ENCODE results near the gene WFDC2. TPM values are rescaled to one million over a fixed set of nuclear protein-coding genes. Genes with fewer than 3 reads are reported as not detected.
A peak's percentile ranks its signal among the peaks of the same experiment; 100 is the strongest.

The WFDC2 gene
- total RNA-seq, 1 donor from 2014 or later, result 4.1 TPM

- no peaks in the 10 kb centered on the region for H3K4me1 ChIP-seq (ENCODE audit: insufficient read depth, low read length)
- H3K27me3 ChIP-seq (ENCODE audit: insufficient read depth, low read length), result peaks cover 25% of the 10 kb centered on the region
- Mint-ChIP-seq H3K4me3 (ENCODE audit: unreplicated experiment) (no peak overlapping the region), H3K4me1 (ENCODE audit: low read depth, unreplicated experiment) (no peaks in the 10 kb centered on the region), H3K27ac (ENCODE audit: unreplicated experiment) (no peak overlapping the region), H3K9me3 (ENCODE audit: unreplicated experiment) (no peaks in the 10 kb centered on the region), H3K36me3 (ENCODE audit: low read depth, unreplicated experiment) (no peaks in the 10 kb centered on the region), H3K27me3 (ENCODE audit: low read depth, unreplicated experiment) (peaks cover 22% of the 10 kb centered on the region)
- H2AFZ ChIP-seq (ENCODE audit: low read depth, low read length), result no peak overlapping the region
- H3K9ac ChIP-seq (ENCODE audit: low read length), result no peak overlapping the region
- H3K9me3 ChIP-seq (ENCODE audit: insufficient read depth, low read depth, low read length), result no peaks in the 10 kb centered on the region
- no peak overlapping the region for H3K4me2 ChIP-seq (ENCODE audit: low read length)
- DNase-seq (ENCODE audit: low read depth) (peak; percentile 18), FAIRE-seq (no peak)
- no peak overlapping the region for H3K4me3 ChIP-seq (ENCODE audit: insufficient read depth, low read depth, low read length)
- no peak overlapping the region for H3K27ac ChIP-seq (ENCODE audit: low read depth, low read length)
- no peaks in the 10 kb centered on the region for H4K20me1 ChIP-seq (ENCODE audit: insufficient read depth, low read length)
- TF ChIP-seq EZH2 (IDR thresholded peaks at IDR 0.05; ENCODE audit: insufficient read depth, low read length) (no peak), CTCF (IDR thresholded peaks at IDR 0.05; ENCODE audit: insufficient read depth, low read depth, low read length) (peak; percentile 60)
- H3K79me2 ChIP-seq (ENCODE audit: insufficient read depth, low read length), result no peaks in the 10 kb centered on the region
- no peaks in the 10 kb centered on the region for H3K36me3 ChIP-seq (ENCODE audit: insufficient read depth, low read length)
Measured at GRCh38 chr20:45450097-45450818, 19.3 kb upstream of the WFDC2 start.

DNA sequence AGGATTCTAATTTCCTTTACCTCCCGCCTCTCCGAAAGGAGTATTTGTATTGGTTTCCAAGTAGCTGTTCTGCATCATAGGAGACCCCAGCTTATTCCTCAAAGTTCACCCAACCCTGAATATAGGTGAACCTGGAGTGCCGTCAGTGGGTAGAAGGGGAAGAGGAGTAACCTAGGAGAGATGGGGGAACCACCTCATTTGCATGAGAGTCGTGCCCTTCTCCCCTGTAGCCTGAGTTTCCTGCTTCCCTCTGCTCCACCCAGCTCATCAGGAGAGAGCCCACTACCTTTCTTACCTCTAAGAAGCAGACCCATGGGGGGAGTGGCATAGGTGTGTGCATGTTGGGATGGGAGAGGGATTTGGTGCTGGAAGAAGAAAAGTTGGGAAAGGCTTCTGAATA lies 17.3 kb upstream of the WFDC2 start:
- DNase-seq (ENCODE audit: low read depth) (no peak), FAIRE-seq (no peak)
- Mint-ChIP-seq H3K27ac (ENCODE audit: unreplicated experiment) (no peak overlapping the region), H3K27me3 (ENCODE audit: low read depth, unreplicated experiment) (peaks cover 22% of the 10 kb centered on the region), H3K36me3 (ENCODE audit: low read depth, unreplicated experiment) (no peaks in the 10 kb centered on the region), H3K4me3 (ENCODE audit: unreplicated experiment) (no peak overlapping the region), H3K9me3 (ENCODE audit: unreplicated experiment) (no peaks in the 10 kb centered on the region), H3K4me1 (ENCODE audit: low read depth, unreplicated experiment) (no peaks in the 10 kb centered on the region)
- no peaks in the 10 kb centered on the region for H3K9me3 ChIP-seq (ENCODE audit: insufficient read depth, low read depth, low read length)
- no peaks in the 10 kb centered on the region for H3K36me3 ChIP-seq (ENCODE audit: insufficient read depth, low read length)
- no peak overlapping the region for H3K4me3 ChIP-seq (ENCODE audit: insufficient read depth, low read depth, low read length)
- TF ChIP-seq EZH2 (IDR thresholded peaks at IDR 0.05; ENCODE audit: insufficient read depth, low read length) (no peak), CTCF (IDR thresholded peaks at IDR 0.05; ENCODE audit: insufficient read depth, low read depth, low read length) (no peak)
- H3K4me2 ChIP-seq (ENCODE audit: low read length), result no peak overlapping the region
- no peaks in the 10 kb centered on the region for H3K79me2 ChIP-seq (ENCODE audit: insufficient read depth, low read length)
- no peak overlapping the region for H2AFZ ChIP-seq (ENCODE audit: low read depth, low read length)
- H3K9ac ChIP-seq (ENCODE audit: low read length), result no peak overlapping the region
- H4K20me1 ChIP-seq (ENCODE audit: insufficient read depth, low read length), result no peaks in the 10 kb centered on the region
- H3K27ac ChIP-seq (ENCODE audit: low read depth, low read length), result no peak overlapping the region
- peaks cover 18% of the 10 kb centered on the region for H3K27me3 ChIP-seq (ENCODE audit: insufficient read depth, low read length)
- no peaks in the 10 kb centered on the region for H3K4me1 ChIP-seq (ENCODE audit: insufficient read depth, low read length)

All from astrocyte (in vitro differentiated cells and primary cell).